NB4 (cell line): ENCODE results near the gene NSUN6.

Experiments
- CTCF ChIP-seq: IDR thresholded peaks from one replicate; pipeline ENCODE4 v1.5.1; 2012; ENCODE audit warnings: low read depth, low read length
- POLR2A ChIP-seq: IDR thresholded peaks from 2 replicates; pipeline ENCODE4 v1.6.1; 2011; ENCODE audit warnings: mild to moderate bottlenecking; ENCODE audit not compliant: insufficient read length; ENCODE audit errors: extremely low read depth
- TF ChIP-seq, protein P1 (sequence below): IDR thresholded peaks from 2 replicates; pipeline ENCODE4 v1.6.1; 2011; ENCODE audit warnings: low read depth, low read length

GRCh38 chr10:18528292-18528691 lies 123.1 kb downstream of the NSUN6 start:
- TF ChIP-seq POLR2A (no peak), CTCF (no peak)
- TF ChIP-seq, protein P1, sequence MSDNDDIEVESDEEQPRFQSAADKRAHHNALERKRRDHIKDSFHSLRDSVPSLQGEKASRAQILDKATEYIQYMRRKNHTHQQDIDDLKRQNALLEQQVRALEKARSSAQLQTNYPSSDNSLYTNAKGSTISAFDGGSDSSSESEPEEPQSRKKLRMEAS, result no peak
